ENCODE measurements around the gene CEP128.

DNA sequence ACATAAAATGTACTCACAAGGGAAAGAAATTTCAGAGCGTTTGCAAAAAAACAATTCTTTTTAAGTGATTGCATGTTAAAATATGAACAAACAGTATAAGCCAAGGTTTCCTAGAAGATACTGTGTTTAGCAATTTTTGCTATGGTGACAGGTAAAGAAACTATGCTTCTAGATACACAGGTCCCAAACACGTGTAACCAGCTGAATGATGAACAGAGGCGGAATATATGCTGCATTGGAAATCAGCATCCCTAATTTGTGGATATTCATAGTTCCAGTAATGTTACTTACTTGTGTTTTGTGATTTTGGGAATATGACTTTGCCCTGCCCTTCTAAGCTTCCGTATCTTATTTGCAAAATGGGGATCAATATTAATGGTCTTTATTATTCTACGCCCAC is 403.9 kb downstream of the CEP128 start:
- TF ChIP-seq, protein P1, sequence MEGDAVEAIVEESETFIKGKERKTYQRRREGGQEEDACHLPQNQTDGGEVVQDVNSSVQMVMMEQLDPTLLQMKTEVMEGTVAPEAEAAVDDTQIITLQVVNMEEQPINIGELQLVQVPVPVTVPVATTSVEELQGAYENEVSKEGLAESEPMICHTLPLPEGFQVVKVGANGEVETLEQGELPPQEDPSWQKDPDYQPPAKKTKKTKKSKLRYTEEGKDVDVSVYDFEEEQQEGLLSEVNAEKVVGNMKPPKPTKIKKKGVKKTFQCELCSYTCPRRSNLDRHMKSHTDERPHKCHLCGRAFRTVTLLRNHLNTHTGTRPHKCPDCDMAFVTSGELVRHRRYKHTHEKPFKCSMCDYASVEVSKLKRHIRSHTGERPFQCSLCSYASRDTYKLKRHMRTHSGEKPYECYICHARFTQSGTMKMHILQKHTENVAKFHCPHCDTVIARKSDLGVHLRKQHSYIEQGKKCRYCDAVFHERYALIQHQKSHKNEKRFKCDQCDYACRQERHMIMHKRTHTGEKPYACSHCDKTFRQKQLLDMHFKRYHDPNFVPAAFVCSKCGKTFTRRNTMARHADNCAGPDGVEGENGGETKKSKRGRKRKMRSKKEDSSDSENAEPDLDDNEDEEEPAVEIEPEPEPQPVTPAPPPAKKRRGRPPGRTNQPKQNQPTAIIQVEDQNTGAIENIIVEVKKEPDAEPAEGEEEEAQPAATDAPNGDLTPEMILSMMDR (conservative IDR thresholded peaks at IDR 0.05; ENCODE audit: low read depth, low read length): no peak
- no peak for TF ChIP-seq EZH2 (IDR thresholded peaks at IDR 0.05; ENCODE audit: borderline replicate concordance, low read depth, low read length, poor library complexity, severe bottlenecking)

Measured in A673 (cell line).